Endothelial cell of umbilical vein (primary cell): ENCODE data around the gene PERP. TPM values are rescaled to one million over a fixed set of nuclear protein-coding genes. Genes with fewer than 3 reads are reported as not detected.

Experiments used
- BruUV-seq: library from RNA; stranded (reverse); fragments of 400-500 nt; replicated peaks from 2 replicates; lab custom pipeline; 2021; lab: Mats Ljungman, UMichigan
- CTCF ChIA-PET: fragments of 300-600, 350-600 bp; sonication (Branson Sonifier 250); formaldehyde crosslinking; loops from one replicate; lab custom pipeline; 2021; ENCODE audit warnings: antibody characterized with exemption, inconsistent platforms; lab: Charles Lee
- POLR2A ChIA-PET: fragments of 300-600, 350-600 bp; sonication (Branson Sonifier 250); formaldehyde crosslinking; loops from one replicate; lab custom pipeline; 2021; ENCODE audit warnings: antibody characterized with exemption, inconsistent platforms; lab: Charles Lee
- DNase-seq: peaks from one replicate; pipeline ENCODE4 v3.0.0-alpha.2; 2011; ENCODE audit warnings: low read depth, low spot score
- FAIRE-seq: peaks from 2 replicates; lab custom pipeline; 2011; peaks lifted over from hg19 to GRCh38; lab: Jason Lieb, UNC
- H2AFZ ChIP-seq: 2 replicates; pipeline ENCODE4 v1.6.0; 2012; ENCODE audit warnings: low read depth, low read length, control low read depth, inconsistent platforms
- H3K27ac ChIP-seq: 2 replicates; pipeline ENCODE4 v1.5.1; 2011; ENCODE audit warnings: low read depth, mild to moderate bottlenecking, control low read depth, low read length, moderate library complexity; ENCODE audit not compliant: insufficient read depth
- H3K27me3 ChIP-seq, 2 experiments: 2 replicates each; pipeline versions ENCODE4 v1.6.0 to v1.6.1; 2011; ENCODE audit warnings: low read length in 2 of 2, mixed read lengths in 1 of 2; ENCODE audit not compliant: control insufficient read depth in 2 of 2, insufficient read depth in 2 of 2
- H3K36me3 ChIP-seq, 2 experiments: 2 replicates in 1 of 2; 3 replicates in 1 of 2; pipeline ENCODE4 v1.5.1; 2011; ENCODE audit warnings: low read length in 2 of 2, mild to moderate bottlenecking in 1 of 2, moderate library complexity in 1 of 2; ENCODE audit not compliant: control insufficient read depth in 2 of 2, insufficient read depth in 2 of 2; ENCODE audit errors: extremely low read depth in 1 of 2
- H3K4me1 ChIP-seq: 3 replicates; pipeline ENCODE4 v1.5.1; 2011; ENCODE audit warnings: mild to moderate bottlenecking, low read length; ENCODE audit not compliant: control insufficient read depth, insufficient read depth; ENCODE audit errors: extremely low read depth
- H3K4me2 ChIP-seq: 2 replicates; pipeline ENCODE4 v1.6.1; 2011; ENCODE audit warnings: low read length, control low read depth, mixed read lengths; ENCODE audit not compliant: insufficient read depth
- H3K4me3 ChIP-seq, 3 experiments: fragments of 200-600 bp in 1 of 3; sonication (generic), shearing (Covaris generic) in 1 of 3; replicated peaks in 1 of 3; 2 replicates each; pipeline ENCODE4 v1.5.1; 2011 to 2016; ENCODE audit warnings: control low read depth in 3 of 3, low read length in 3 of 3, mild to moderate bottlenecking in 2 of 3, inconsistent platforms in 1 of 3, low read depth in 1 of 3, moderate library complexity in 1 of 3; ENCODE audit not compliant: insufficient read depth in 1 of 3
- H3K79me2 ChIP-seq: 2 replicates; pipeline ENCODE4 v1.6.0; 2012; ENCODE audit warnings: low read length, inconsistent platforms; ENCODE audit not compliant: control insufficient read depth, insufficient read depth
- H3K9ac ChIP-seq: replicated peaks from 2 replicates; pipeline ENCODE3; 2011; ENCODE audit warnings: low read length, control low read depth; ENCODE audit not compliant: insufficient read depth; ENCODE audit errors: extremely low read depth
- H3K9me1 ChIP-seq: replicated peaks from 3 replicates; pipeline ENCODE4 v1.6.0; 2011; ENCODE audit warnings: mild to moderate bottlenecking, low read length; ENCODE audit not compliant: control insufficient read depth, insufficient read depth; ENCODE audit errors: extremely low read depth
- H3K9me3 ChIP-seq: replicated peaks from 2 replicates; pipeline ENCODE4 v1.5.1; 2012; ENCODE audit warnings: low read length, inconsistent platforms; ENCODE audit not compliant: control insufficient read depth, insufficient read depth
- H4K20me1 ChIP-seq: replicated peaks from 2 replicates; pipeline ENCODE3; 2011; ENCODE audit warnings: mild to moderate bottlenecking, low read length; ENCODE audit not compliant: control insufficient read depth, insufficient read depth; ENCODE audit errors: extremely low read depth
- EZH2 ChIP-seq: IDR thresholded peaks from 2 replicates; pipeline ENCODE4 v1.6.1; 2012; ENCODE audit warnings: borderline replicate concordance, low read depth, mild to moderate bottlenecking, moderate library complexity, low read length, inconsistent platforms; ENCODE audit not compliant: severe bottlenecking
- FOS ChIP-seq: IDR thresholded peaks from 2 replicates; pipeline ENCODE4 v1.6.1; 2011; ENCODE audit warnings: mild to moderate bottlenecking, low read length, moderate library complexity, borderline replicate concordance; ENCODE audit not compliant: insufficient read depth
- GATA2 ChIP-seq: IDR thresholded peaks from 2 replicates; pipeline ENCODE4 v1.7.0; 2011; ENCODE audit warnings: low read depth, mild to moderate bottlenecking, moderate library complexity, mixed read lengths, low read length; ENCODE audit not compliant: insufficient read length, insufficient read depth
- MYC ChIP-seq: IDR thresholded peaks from one replicate; pipeline ENCODE4 v1.6.1; 2011; ENCODE audit warnings: mild to moderate bottlenecking, low read depth, low read length
- POLR2AphosphoS5 ChIP-seq: IDR thresholded peaks from 2 replicates; pipeline ENCODE4 v1.6.1; 2012; ENCODE audit warnings: low read depth, mild to moderate bottlenecking, control low read depth, low read length, moderate library complexity; ENCODE audit not compliant: insufficient read depth
- dilution Hi-C: fragments of 300-500 bp; cut with MboI; formaldehyde crosslinking; loops from one replicate; pipeline ENCODE4 v1.15.0; 2019; ENCODE audit warnings: low sequenced_read_pairs; ENCODE audit not compliant: extremely low pct_ligation_motif_present
- intact Hi-C: fragments of 100-400 bp; cut with micrococcal nuclease; formaldehyde crosslinking; loops from one replicate; pipeline ENCODE4 v1.10.0; 2022
- polyA plus RNA-seq, 4 experiments: library from polyadenylated mRNA; depleted of rRNA in 3 of 4; stranded (reverse) in 3 of 4; unstranded in 1 of 4; fragments of >200 nt; gene quantifications; 2 replicates each; pipeline versions ENCODE4 v1.2.1 to v1.2.3, GENCODE V29; 2011 to 2012; ENCODE audit warnings: missing spikeins in 1 of 4
- total RNA-seq: library from RNA; stranded (reverse); gene quantifications from 2 replicates; pipeline ENCODE4 v1.2.3, GENCODE V29; 2021
- TF ChIP-seq, protein P1 (sequence below): IDR thresholded peaks from 2 replicates; pipeline ENCODE4 v1.6.1; 2011; ENCODE audit not compliant: insufficient read depth, insufficient read length

Gene PERP
- total and polyA plus RNA-seq, 2 donors (not counting 3 experiments of a cell fraction or from before 2014, with no cell fraction given): 15.7 to 27.4 TPM

GRCh38 chr6:138078491-138078890 is 28.7 kb downstream of the PERP start:
- no peak for FAIRE-seq
- ChIA-PET CTCF (no interaction called here), POLR2A (no interaction called here)
- no peak overlapping the region for H3K27ac ChIP-seq
- H3K27me3 ChIP-seq: peaks cover 0 to 3% of the 10 kb centered on the region in 2 experiments
- TF ChIP-seq POLR2AphosphoS5 (no peak), GATA2 (no peak), MYC (no peak), EZH2 (no peak), FOS (no peak)
- TF ChIP-seq, protein P1, sequence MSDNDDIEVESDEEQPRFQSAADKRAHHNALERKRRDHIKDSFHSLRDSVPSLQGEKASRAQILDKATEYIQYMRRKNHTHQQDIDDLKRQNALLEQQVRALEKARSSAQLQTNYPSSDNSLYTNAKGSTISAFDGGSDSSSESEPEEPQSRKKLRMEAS: no peak
- H3K79me2 ChIP-seq: no peaks in the 10 kb centered on the region
- no peak overlapping the region for H3K9ac ChIP-seq
- dilution Hi-C loops (no loop called here), intact Hi-C loops (no loop called here)
- H2AFZ ChIP-seq: no peak overlapping the region
- no TSS peak for BruUV-seq
- H3K4me2 ChIP-seq: no peak overlapping the region
- H3K9me1 ChIP-seq: no peaks in the 10 kb centered on the region
- no peak for DNase-seq
- H4K20me1 ChIP-seq: no peaks in the 10 kb centered on the region
- no peaks in the 10 kb centered on the region for H3K36me3 ChIP-seq
- H3K4me1 ChIP-seq: no peaks in the 10 kb centered on the region
- no peaks in the 10 kb centered on the region for H3K9me3 ChIP-seq
- H3K4me3 ChIP-seq: no peak overlapping the region

DNA sequence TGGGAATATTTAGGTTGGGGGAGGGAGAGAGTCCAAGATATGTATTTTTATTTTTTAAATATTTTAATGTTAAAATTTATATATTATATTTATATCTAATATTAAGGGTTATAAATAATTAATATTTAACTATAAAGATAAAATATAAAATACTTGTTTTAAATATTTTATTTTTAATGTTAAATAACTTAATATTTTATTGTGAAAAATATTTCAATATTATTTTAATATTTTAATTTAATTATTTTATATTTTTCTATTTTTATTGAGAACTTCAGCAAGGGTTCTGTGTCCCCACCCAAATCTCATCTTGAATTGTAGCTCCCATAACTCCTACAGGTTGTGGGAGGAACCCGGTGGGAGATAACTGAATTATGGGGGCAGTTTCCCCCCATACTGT is 34.0 kb downstream of the PERP start:
- H2AFZ ChIP-seq: no peak overlapping the region
- no TSS peak for BruUV-seq
- H3K79me2 ChIP-seq: no peaks in the 10 kb centered on the region
- no peaks in the 10 kb centered on the region for H3K9me1 ChIP-seq
- TF ChIP-seq FOS: no peak
- no peak for TF ChIP-seq POLR2AphosphoS5
- no peaks in the 10 kb centered on the region for H3K36me3 ChIP-seq
- FAIRE-seq (no peak), DNase-seq (no peak)
- POLR2A ChIA-PET: no interaction called here
- dilution Hi-C loops (no loop called here), intact Hi-C loops (no loop called here)
- H3K4me2 ChIP-seq: no peak overlapping the region
- no peak overlapping the region for H3K4me3 ChIP-seq
- no peak overlapping the region for H3K9ac ChIP-seq
- no peaks in the 10 kb centered on the region for H3K9me3 ChIP-seq
- H3K4me1 ChIP-seq: no peaks in the 10 kb centered on the region
- no peaks in the 10 kb centered on the region for H4K20me1 ChIP-seq
- no peaks in the 10 kb centered on the region for H3K27me3 ChIP-seq
- CTCF ChIA-PET: interaction anchor here (0.8 to 1.1 kb wide), 3 partner anchors 9 to 66 kb away, joined by 3 read pairs; no protein-coding TSS in a partner anchor
- no peak overlapping the region for H3K27ac ChIP-seq
